ENCODE measurements around the gene TRPM5.

DNA sequence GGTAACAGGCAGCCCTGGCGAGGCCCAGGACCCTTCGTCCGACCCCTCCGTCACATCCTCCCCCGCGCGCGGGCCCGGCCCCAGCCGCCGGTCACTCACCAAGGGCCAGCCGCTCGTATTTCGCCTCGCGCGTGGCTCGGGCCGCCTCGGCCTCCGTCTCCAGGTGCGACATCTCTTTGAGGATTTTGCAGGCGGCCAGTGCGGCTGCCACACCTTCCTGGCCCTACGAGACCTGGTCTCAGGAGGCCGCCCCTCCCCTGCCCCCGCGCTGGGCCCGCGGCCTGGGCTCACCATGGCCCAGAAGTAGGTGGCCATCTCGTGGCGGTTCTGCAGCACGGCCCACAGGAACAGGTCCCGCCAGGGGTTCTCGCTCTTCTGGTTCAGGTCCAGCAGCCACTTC is 29.7 kb downstream of the TRPM5 start:
- TF ChIP-seq, protein P1, sequence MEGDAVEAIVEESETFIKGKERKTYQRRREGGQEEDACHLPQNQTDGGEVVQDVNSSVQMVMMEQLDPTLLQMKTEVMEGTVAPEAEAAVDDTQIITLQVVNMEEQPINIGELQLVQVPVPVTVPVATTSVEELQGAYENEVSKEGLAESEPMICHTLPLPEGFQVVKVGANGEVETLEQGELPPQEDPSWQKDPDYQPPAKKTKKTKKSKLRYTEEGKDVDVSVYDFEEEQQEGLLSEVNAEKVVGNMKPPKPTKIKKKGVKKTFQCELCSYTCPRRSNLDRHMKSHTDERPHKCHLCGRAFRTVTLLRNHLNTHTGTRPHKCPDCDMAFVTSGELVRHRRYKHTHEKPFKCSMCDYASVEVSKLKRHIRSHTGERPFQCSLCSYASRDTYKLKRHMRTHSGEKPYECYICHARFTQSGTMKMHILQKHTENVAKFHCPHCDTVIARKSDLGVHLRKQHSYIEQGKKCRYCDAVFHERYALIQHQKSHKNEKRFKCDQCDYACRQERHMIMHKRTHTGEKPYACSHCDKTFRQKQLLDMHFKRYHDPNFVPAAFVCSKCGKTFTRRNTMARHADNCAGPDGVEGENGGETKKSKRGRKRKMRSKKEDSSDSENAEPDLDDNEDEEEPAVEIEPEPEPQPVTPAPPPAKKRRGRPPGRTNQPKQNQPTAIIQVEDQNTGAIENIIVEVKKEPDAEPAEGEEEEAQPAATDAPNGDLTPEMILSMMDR (IDR thresholded peaks at IDR 0.05; ENCODE audit: insufficient read depth, low read depth, low read length): no peak
- no peak for TF ChIP-seq EZH2 (IDR thresholded peaks at IDR 0.05; ENCODE audit: insufficient read depth, low read length)

Data from astrocyte (in vitro differentiated cells and primary cell).